HEK293 (cell line): ENCODE results near the gene MYO1D.

ENCODE experiments used
- CTCF ChIA-PET: fragments of 350-600 bp; formaldehyde crosslinking; extraction: SDS; loops from one replicate; lab custom pipeline; 2021; ENCODE audit warnings: antibody characterized with exemption; lab: Yijun Ruan, JAX
- POLR2A ChIA-PET: fragments of 300-600 bp; formaldehyde crosslinking; extraction: SDS; loops from one replicate; lab custom pipeline; 2020; ENCODE audit warnings: antibody characterized with exemption, inconsistent platforms; lab: Yijun Ruan, JAX
- H3K27ac ChIP-seq: fragments of 200-500 bp; sonication (Bioruptor generic); 2 replicates; pipeline ENCODE4 v1.5.1; 2014; ENCODE audit warnings: low read depth, low read length, control low read depth, inconsistent platforms; ENCODE audit errors: extremely low read depth
- H3K36me3 ChIP-seq, 2 experiments: fragments of 200-500 bp in 1 of 2; sonication (Bioruptor generic) in 1 of 2; 1 replicate in 1 of 2; 2 replicates in 1 of 2; pipeline ENCODE4 v1.5.1; 2014 to 2017; ENCODE audit warnings: inconsistent platforms in 2 of 2, low read length in 2 of 2; ENCODE audit not compliant: control insufficient read depth in 2 of 2, insufficient read depth in 1 of 2
- H3K4me1 ChIP-seq: fragments of 200-500 bp; sonication (Bioruptor generic); 2 replicates; pipeline ENCODE4 v1.5.1; 2014; ENCODE audit warnings: mild to moderate bottlenecking, low read length, inconsistent platforms; ENCODE audit not compliant: control insufficient read depth, insufficient read depth
- H3K4me3 ChIP-seq: 2 replicates; pipeline ENCODE4 v1.5.1; 2011; ENCODE audit warnings: low read depth, mild to moderate bottlenecking, control low read depth, low read length, moderate library complexity
- H3K9me3 ChIP-seq: fragments of 200-500 bp; sonication (Bioruptor generic); 2 replicates; pipeline ENCODE4 v1.5.1; 2014; ENCODE audit warnings: low read depth, low read length, inconsistent platforms; ENCODE audit not compliant: control insufficient read depth, insufficient read depth
- GLIS1 ChIP-seq: fragments of 450-650 bp; formaldehyde crosslinking; IDR thresholded peaks from 2 replicates; pipeline ENCODE4 v1.5.1; 2016; ENCODE audit warnings: missing biosample characterization, missing genetic modification characterization
- HOXA7 ChIP-seq: sonication (generic); formaldehyde crosslinking; IDR thresholded peaks from 2 replicates; pipeline ENCODE4 v1.8.1; 2022; ENCODE audit warnings: missing genetic modification reagents, borderline replicate concordance
- HOXC10 ChIP-seq: sonication (generic); formaldehyde crosslinking; IDR thresholded peaks from 2 replicates; pipeline ENCODE4 v1.8.1; 2023; ENCODE audit warnings: mild to moderate bottlenecking, missing genetic modification reagents
- KLF7 ChIP-seq: fragments of 450-650 bp; formaldehyde crosslinking; IDR thresholded peaks from 2 replicates; pipeline ENCODE4 v1.5.1; 2016; ENCODE audit warnings: missing biosample characterization, missing genetic modification characterization, borderline replicate concordance
- PRDM1 ChIP-seq: fragments of 450-650 bp; formaldehyde crosslinking; IDR thresholded peaks from 2 replicates; pipeline ENCODE4; 2016; ENCODE audit warnings: missing biosample characterization, missing genetic modification characterization
- ZFP3 ChIP-seq: fragments of 450-650 bp; formaldehyde crosslinking; IDR thresholded peaks from 2 replicates; pipeline ENCODE4 v1.5.1; 2016; ENCODE audit warnings: low read depth, missing biosample characterization, missing genetic modification characterization
- ZNF184 ChIP-seq: fragments of 450-650 bp; IDR thresholded peaks from 2 replicates; pipeline ENCODE4 v1.5.1; 2018; ENCODE audit warnings: missing biosample characterization, mild to moderate bottlenecking, missing genetic modification characterization
- ZNF202 ChIP-seq: fragments of 450-650 bp; formaldehyde crosslinking; IDR thresholded peaks from 2 replicates; pipeline ENCODE4 v1.5.1; 2016; ENCODE audit warnings: missing biosample characterization, missing genetic modification characterization, borderline replicate concordance
- ZNF239 ChIP-seq: fragments of 450-650 bp; formaldehyde crosslinking; IDR thresholded peaks from 2 replicates; pipeline ENCODE4 v1.5.1; 2016; ENCODE audit warnings: missing biosample characterization, missing genetic modification characterization
- ZNF280C ChIP-seq: fragments of 450-650 bp; formaldehyde crosslinking; IDR thresholded peaks from 2 replicates; pipeline ENCODE4 v1.5.1; 2016; ENCODE audit warnings: missing biosample characterization, missing genetic modification characterization
- ZNF362 ChIP-seq: fragments of 450-650 bp; formaldehyde crosslinking; IDR thresholded peaks from 2 replicates; pipeline ENCODE4 v1.5.1; 2016; ENCODE audit warnings: missing biosample characterization, missing genetic modification characterization
- ZNF423 ChIP-seq: fragments of 450-650 bp; formaldehyde crosslinking; IDR thresholded peaks from 2 replicates; pipeline ENCODE4 v1.5.1; 2016; ENCODE audit warnings: missing biosample characterization, missing genetic modification characterization
- ZNF626 ChIP-seq: fragments of 450-650 bp; sonication (Bioruptor Pico); formaldehyde crosslinking; IDR thresholded peaks from 2 replicates; pipeline ENCODE4 v1.5.1; 2018; ENCODE audit warnings: missing biosample characterization, missing genetic modification characterization, inconsistent platforms
- ZSCAN4 ChIP-seq: fragments of 450-650 bp; formaldehyde crosslinking; IDR thresholded peaks from 2 replicates; pipeline ENCODE4 v1.5.1; 2017; ENCODE audit warnings: missing biosample characterization, missing genetic modification characterization
- TF ChIP-seq, protein P1 (sequence below): fragments of 450-650 bp; formaldehyde crosslinking; IDR thresholded peaks from 2 replicates; pipeline ENCODE4 v1.5.1; 2016; ENCODE audit warnings: missing biosample characterization, missing genetic modification characterization, borderline replicate concordance

The MYO1D gene

GRCh38 chr17:32814836-32815235, 62.1 kb downstream of the MYO1D start:
- ChIA-PET CTCF (interaction anchor here (0.7 to 1.0 kb wide), 2 partner anchors 16 to 32 kb away, joined by 5 read pairs; no protein-coding TSS in a partner anchor), POLR2A (no interaction called here)
- Histone ChIP-seq H3K27ac (no peak overlapping the region), H3K4me1 (no peaks in the 10 kb centered on the region), H3K9me3 (no peaks in the 10 kb centered on the region), H3K36me3 (no peaks in the 10 kb centered on the region), H3K4me3 (no peak overlapping the region)
- TF ChIP-seq ZSCAN4 (no peak), HOXC10 (CRISPR knock-in tag) (no peak)

- CTCF ChIA-PET: interaction anchor here (2.2 kb wide), 1 partner anchor 64 kb away, joined by 12 read pairs; the partner anchor contains the start of gene MYO1D
- H3K4me3 ChIP-seq: no peak overlapping the region
- TF ChIP-seq, protein P1, sequence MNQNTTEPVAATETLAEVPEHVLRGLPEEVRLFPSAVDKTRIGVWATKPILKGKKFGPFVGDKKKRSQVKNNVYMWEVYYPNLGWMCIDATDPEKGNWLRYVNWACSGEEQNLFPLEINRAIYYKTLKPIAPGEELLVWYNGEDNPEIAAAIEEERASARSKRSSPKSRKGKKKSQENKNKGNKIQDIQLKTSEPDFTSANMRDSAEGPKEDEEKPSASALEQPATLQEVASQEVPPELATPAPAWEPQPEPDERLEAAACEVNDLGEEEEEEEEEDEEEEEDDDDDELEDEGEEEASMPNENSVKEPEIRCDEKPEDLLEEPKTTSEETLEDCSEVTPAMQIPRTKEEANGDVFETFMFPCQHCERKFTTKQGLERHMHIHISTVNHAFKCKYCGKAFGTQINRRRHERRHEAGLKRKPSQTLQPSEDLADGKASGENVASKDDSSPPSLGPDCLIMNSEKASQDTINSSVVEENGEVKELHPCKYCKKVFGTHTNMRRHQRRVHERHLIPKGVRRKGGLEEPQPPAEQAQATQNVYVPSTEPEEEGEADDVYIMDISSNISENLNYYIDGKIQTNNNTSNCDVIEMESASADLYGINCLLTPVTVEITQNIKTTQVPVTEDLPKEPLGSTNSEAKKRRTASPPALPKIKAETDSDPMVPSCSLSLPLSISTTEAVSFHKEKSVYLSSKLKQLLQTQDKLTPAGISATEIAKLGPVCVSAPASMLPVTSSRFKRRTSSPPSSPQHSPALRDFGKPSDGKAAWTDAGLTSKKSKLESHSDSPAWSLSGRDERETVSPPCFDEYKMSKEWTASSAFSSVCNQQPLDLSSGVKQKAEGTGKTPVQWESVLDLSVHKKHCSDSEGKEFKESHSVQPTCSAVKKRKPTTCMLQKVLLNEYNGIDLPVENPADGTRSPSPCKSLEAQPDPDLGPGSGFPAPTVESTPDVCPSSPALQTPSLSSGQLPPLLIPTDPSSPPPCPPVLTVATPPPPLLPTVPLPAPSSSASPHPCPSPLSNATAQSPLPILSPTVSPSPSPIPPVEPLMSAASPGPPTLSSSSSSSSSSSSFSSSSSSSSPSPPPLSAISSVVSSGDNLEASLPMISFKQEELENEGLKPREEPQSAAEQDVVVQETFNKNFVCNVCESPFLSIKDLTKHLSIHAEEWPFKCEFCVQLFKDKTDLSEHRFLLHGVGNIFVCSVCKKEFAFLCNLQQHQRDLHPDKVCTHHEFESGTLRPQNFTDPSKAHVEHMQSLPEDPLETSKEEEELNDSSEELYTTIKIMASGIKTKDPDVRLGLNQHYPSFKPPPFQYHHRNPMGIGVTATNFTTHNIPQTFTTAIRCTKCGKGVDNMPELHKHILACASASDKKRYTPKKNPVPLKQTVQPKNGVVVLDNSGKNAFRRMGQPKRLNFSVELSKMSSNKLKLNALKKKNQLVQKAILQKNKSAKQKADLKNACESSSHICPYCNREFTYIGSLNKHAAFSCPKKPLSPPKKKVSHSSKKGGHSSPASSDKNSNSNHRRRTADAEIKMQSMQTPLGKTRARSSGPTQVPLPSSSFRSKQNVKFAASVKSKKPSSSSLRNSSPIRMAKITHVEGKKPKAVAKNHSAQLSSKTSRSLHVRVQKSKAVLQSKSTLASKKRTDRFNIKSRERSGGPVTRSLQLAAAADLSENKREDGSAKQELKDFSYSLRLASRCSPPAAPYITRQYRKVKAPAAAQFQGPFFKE (tag by site-specific recombination): no peak
- TF ChIP-seq GLIS1 (tag by site-specific recombination) (no peak), ZNF280C (tag by site-specific recombination) (no peak), HOXA7 (CRISPR knock-in tag) (no peak), ZNF202 (tag by site-specific recombination) (no peak), ZNF362 (tag by site-specific recombination) (no peak), KLF7 (tag by site-specific recombination) (no peak), ZNF239 (tag by site-specific recombination) (no peak), ZNF423 (no peak), ZNF184 (tag by site-specific recombination) (no peak), ZNF626 (tag by site-specific recombination) (no peak), PRDM1 (tag by site-specific recombination) (no peak), ZFP3 (tag by site-specific recombination) (no peak)
- no peaks in the 10 kb centered on the region for H3K9me3 ChIP-seq
- no peaks in the 10 kb centered on the region for H3K36me3 ChIP-seq
- H3K4me1 ChIP-seq: no peaks in the 10 kb centered on the region
- POLR2A ChIA-PET: no interaction called here
- H3K27ac ChIP-seq: no peak overlapping the region
These were observed 63.9 kb downstream of the MYO1D start for GRCh38 chr17:32813021-32813420.
